Activated CD4-positive, alpha-beta T cell treated with anti-CD3 and anti-CD28 coated beads, Interleukin-2, amount 10 ng/mL, durations not matched to agents 24 days and 14 days (primary cell): ENCODE data around the gene LZTS2. TPM values are rescaled to one million over a fixed set of nuclear protein-coding genes. Genes with fewer than 3 reads are reported as not detected.

Experiments used
- DNase-seq: peaks from one replicate; pipeline ENCODE4 v3.0.0; 2022
- H3K27ac Mint-ChIP-seq: one replicate; pipeline ENCODE4 v1.8.0; 2022; ENCODE audit warnings: mild to moderate bottlenecking, mixed read lengths
- H3K27me3 Mint-ChIP-seq: one replicate; pipeline ENCODE4 v1.8.0; 2022; ENCODE audit warnings: mixed read lengths
- H3K36me3 Mint-ChIP-seq: one replicate; pipeline ENCODE4 v1.8.0; 2022; ENCODE audit warnings: low read depth, mild to moderate bottlenecking, mixed read lengths
- H3K4me1 Mint-ChIP-seq: one replicate; pipeline ENCODE4 v1.8.0; 2021; ENCODE audit warnings: mixed read lengths
- H3K4me3 Mint-ChIP-seq: one replicate; pipeline ENCODE4 v1.8.0; 2022; ENCODE audit warnings: mild to moderate bottlenecking, moderate library complexity, mixed read lengths
- H3K9me3 Mint-ChIP-seq: one replicate; pipeline ENCODE4 v1.8.0; 2021; ENCODE audit warnings: mixed read lengths
- intact Hi-C: fragments of 100-400 bp; cut with micrococcal nuclease; formaldehyde crosslinking; loops from one replicate; pipeline ENCODE4 v1.15.1; 2023
- total RNA-seq: library from RNA; stranded (reverse); gene quantifications from 2 replicates; pipeline ENCODE4 v1.2.3, GENCODE V29; 2022

The LZTS2 gene
- total RNA-seq, 1 donor from 2014 or later: 21.8 TPM

- Mint-ChIP-seq H3K27ac (no peak overlapping the region), H3K4me3 (no peak overlapping the region), H3K27me3 (no peaks in the 10 kb centered on the region), H3K9me3 (no peaks in the 10 kb centered on the region), H3K4me1 (peaks cover 19% of the 10 kb centered on the region), H3K36me3 (peaks cover 11% of the 10 kb centered on the region)
- no peak for DNase-seq
- intact Hi-C loops: no loop called here
These were observed 16.4 kb upstream of the LZTS2 start for GRCh38 chr10:100982916-100983830.

- Mint-ChIP-seq H3K36me3 (peaks cover 11% of the 10 kb centered on the region), H3K27ac (no peak overlapping the region)
- no peak for DNase-seq
These were observed 15.5 kb upstream of the LZTS2 start for GRCh38 chr10:100983868-100984671.

GRCh38 chr10:100984672-100985177 lies 14.9 kb upstream of the LZTS2 start:
- H3K9me3 Mint-ChIP-seq: no peaks in the 10 kb centered on the region
- peaks cover 21% of the 10 kb centered on the region for H3K4me1 Mint-ChIP-seq
- intact Hi-C loops: no loop called here
- H3K27ac Mint-ChIP-seq: no peak overlapping the region
- peaks cover 18% of the 10 kb centered on the region for H3K36me3 Mint-ChIP-seq
- no peak overlapping the region for H3K4me3 Mint-ChIP-seq
- H3K27me3 Mint-ChIP-seq: no peaks in the 10 kb centered on the region
- no peak for DNase-seq

More at GRCh38 chr10:100983868-100984671, 15.5 kb upstream of the LZTS2 start:
- Mint-ChIP-seq H3K27me3 (no peaks in the 10 kb centered on the region), H3K4me1 (peaks cover 19% of the 10 kb centered on the region), H3K9me3 (no peaks in the 10 kb centered on the region), H3K4me3 (no peak overlapping the region)
- intact Hi-C loops: no loop called here

- Mint-ChIP-seq H3K27ac (no peak overlapping the region), H3K4me1 (peaks cover 22% of the 10 kb centered on the region), H3K4me3 (peak overlapping the region; percentile 38), H3K9me3 (no peaks in the 10 kb centered on the region), H3K36me3 (peaks cover 21% of the 10 kb centered on the region), H3K27me3 (no peaks in the 10 kb centered on the region)
- intact Hi-C loops: no loop called here
- no peak for DNase-seq
These were observed 14.3 kb upstream of the LZTS2 start for GRCh38 chr10:100985336-100985735.

GRCh38 chr10:100986623-100986951 lies 13.0 kb upstream of the LZTS2 start:
- intact Hi-C loops: loop anchor here (2.0 kb wide), 1 partner anchor 74 kb away; the partner anchor contains the start of gene SLF2
- Mint-ChIP-seq H3K4me1 (peaks cover 27% of the 10 kb centered on the region), H3K27me3 (no peaks in the 10 kb centered on the region), H3K36me3 (peaks cover 33% of the 10 kb centered on the region), H3K4me3 (peak overlapping the region; percentile 95), H3K27ac (peak overlapping the region; percentile 85), H3K9me3 (no peaks in the 10 kb centered on the region)
- no peak for DNase-seq

DNA sequence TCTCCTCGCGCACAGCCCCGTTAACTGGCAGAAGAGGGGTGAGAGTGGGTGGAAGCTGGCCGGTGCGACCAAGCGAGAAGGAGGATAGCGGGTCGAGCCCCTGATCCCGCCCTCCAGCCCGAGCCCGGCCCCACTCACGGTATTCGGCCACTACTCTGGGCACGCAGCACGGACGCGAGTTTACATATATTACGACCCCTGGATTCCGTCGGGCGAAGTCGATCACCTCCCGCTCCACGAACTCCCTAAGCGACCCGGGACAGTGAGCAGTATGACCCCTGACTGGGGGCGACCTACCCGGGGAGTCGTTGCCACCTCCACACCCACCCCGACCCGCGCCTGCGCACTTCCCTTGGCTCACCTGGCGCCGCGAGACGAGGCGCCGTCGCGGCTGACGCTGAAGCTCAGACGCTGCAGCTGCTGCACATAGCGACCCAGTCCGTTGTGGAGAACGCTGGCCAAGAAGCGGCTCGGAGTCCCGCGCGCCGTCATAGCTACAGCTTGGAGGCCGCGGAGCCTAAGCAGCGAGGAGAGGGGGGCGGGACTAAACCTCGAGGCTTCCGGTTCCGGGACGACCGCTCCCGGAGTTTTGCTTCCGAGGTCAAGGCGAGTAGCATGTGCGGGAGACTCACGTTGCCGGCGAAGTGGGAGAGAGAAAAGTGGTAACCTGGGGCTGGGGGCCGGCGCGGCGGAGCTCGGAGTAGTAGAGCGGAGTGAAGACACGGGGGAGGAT lies 12.5 kb upstream of the LZTS2 start, which contains the start of the genes MRPL43 and TWNK:
TSS of gene MRPL43 (minus strand) at position 546 of the 733 bp plus-strand sequence. CDS start at position 492, 54 bp downstream.
TSS of gene TWNK (plus strand) at position 592 of the 733 bp plus-strand sequence. CDS start 668 bp downstream, outside the sequence.
- Mint-ChIP-seq H3K36me3 (peaks cover 33% of the 10 kb centered on the region), H3K9me3 (no peaks in the 10 kb centered on the region), H3K27me3 (no peaks in the 10 kb centered on the region), H3K27ac (peak within 1 kb of the TSS; percentile 85), H3K4me1 (peaks cover 27% of the 10 kb centered on the region), H3K4me3 (peak within 1 kb of the TSS; percentile 95)
- intact Hi-C loops: loop anchor here (1.0 to 2.0 kb wide), 2 partner anchors 10 to 74 kb away; partner anchors contain the start of gene SLF2
- DNase-seq: peak; percentile 96

- peaks cover 27% of the 10 kb centered on the region for H3K4me1 Mint-ChIP-seq
- H3K4me3 Mint-ChIP-seq: peak overlapping the region; percentile 95
- H3K27ac Mint-ChIP-seq: peak overlapping the region; percentile 85
- DNase-seq: no peak
- intact Hi-C loops: loop anchor here (1.0 to 2.0 kb wide), 2 partner anchors 10 to 75 kb away; partner anchors contain the start of gene SLF2
- H3K9me3 Mint-ChIP-seq: no peaks in the 10 kb centered on the region
- H3K36me3 Mint-ChIP-seq: peaks cover 36% of the 10 kb centered on the region
- H3K27me3 Mint-ChIP-seq: no peaks in the 10 kb centered on the region
These were observed 11.9 kb upstream of the LZTS2 start for GRCh38 chr10:100987685-100988049.

- H3K4me1 Mint-ChIP-seq: peaks cover 27% of the 10 kb centered on the region
- H3K4me3 Mint-ChIP-seq: peak overlapping the region; percentile 95
- no peaks in the 10 kb centered on the region for H3K27me3 Mint-ChIP-seq
- peaks cover 37% of the 10 kb centered on the region for H3K36me3 Mint-ChIP-seq
- H3K27ac Mint-ChIP-seq: peak overlapping the region; percentile 85
- DNase-seq: no peak
- intact Hi-C loops: no loop called here
- no peaks in the 10 kb centered on the region for H3K9me3 Mint-ChIP-seq
These were observed 11.4 kb upstream of the LZTS2 start for GRCh38 chr10:100988166-100988565.

DNA sequence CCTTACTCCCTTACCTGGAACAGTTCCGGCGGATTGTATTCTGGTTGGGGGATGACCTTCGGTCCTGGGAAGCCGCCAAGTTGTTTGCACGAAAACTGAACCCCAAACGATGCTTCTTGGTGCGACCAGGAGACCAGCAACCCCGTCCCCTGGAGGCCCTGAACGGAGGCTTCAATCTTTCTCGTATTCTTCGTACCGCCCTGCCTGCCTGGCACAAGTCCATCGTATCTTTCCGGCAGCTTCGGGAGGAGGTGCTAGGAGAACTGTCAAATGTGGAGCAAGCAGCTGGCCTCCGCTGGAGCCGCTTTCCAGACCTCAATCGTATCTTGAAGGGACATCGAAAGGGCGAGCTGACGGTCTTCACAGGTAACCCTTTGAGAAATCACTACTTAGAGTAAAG lies 10.5 kb upstream of the LZTS2 start:
- H3K27ac Mint-ChIP-seq: no peak overlapping the region

DNA sequence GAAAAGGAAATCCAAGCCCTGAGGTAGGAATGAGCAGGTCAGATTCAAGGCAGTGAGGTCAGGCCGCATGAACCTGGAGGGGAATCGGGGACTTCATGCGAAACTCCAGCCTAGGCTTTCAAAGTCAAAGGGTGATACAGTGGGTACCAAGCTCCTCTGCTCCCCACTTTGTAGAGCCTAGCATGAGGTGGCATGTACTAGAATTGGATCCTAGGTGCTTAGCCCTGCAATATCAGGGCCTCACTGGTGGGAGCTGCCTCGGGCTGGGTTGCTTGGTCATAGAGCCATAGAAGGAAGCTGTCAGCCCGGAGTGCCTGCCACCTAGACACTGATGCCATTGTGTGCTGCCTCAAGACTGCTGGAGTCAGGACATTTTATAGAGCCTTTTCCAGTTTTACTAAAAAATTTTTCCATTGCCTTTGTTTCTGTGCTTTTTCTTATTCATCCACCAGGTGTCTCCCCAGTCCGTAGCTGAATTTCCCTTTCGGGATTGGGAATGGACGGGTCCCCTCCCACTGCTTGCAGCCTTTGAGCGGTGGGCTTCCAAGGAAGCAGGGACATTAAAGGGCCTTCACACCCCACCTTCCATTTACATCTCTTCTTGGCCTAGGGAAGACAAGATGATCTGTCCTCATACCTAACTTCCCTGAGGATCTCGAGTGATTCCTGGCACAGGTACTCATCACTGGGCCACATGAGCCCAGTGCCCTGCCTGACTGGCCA lies 5.5 kb upstream of the LZTS2 start:
- intact Hi-C loops: no loop called here
- H3K27me3 Mint-ChIP-seq: no peaks in the 10 kb centered on the region
- H3K27ac Mint-ChIP-seq: no peak overlapping the region
- H3K36me3 Mint-ChIP-seq: peaks cover 43% of the 10 kb centered on the region
- no peak for DNase-seq
- H3K9me3 Mint-ChIP-seq: no peaks in the 10 kb centered on the region
- H3K4me1 Mint-ChIP-seq: peaks cover 27% of the 10 kb centered on the region
- no peak overlapping the region for H3K4me3 Mint-ChIP-seq

More for the DNA sequence above, 10.5 kb upstream of the LZTS2 start:
- intact Hi-C loops: no loop called here
- Mint-ChIP-seq H3K4me3 (peak overlapping the region; percentile 95), H3K27me3 (no peaks in the 10 kb centered on the region), H3K36me3 (peaks cover 45% of the 10 kb centered on the region), H3K9me3 (no peaks in the 10 kb centered on the region), H3K4me1 (peaks cover 27% of the 10 kb centered on the region)
- DNase-seq: no peak

DNA sequence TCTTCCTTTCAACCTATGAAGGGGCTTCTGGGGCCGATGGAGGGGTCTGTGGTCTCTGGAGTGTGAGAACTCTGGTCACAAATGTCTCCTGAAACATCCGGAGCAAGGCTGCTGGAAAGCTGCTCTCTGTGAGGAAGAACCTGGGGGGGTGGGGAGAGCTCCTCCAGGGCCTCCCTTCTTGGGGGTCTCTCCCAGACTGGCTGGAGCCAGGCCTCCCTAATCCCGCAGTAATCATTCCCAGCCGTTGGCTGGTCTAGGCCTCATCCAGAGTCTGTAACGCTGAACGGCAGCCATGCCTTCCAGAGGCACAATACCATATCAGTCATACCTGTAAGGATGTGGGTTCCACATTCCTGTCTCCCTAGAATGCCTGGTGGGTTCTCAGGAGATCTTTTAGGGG lies 4.4 kb upstream of the LZTS2 start:
- no peak for DNase-seq
- peaks cover 36% of the 10 kb centered on the region for H3K36me3 Mint-ChIP-seq
- H3K4me1 Mint-ChIP-seq: peaks cover 25% of the 10 kb centered on the region
- H3K27ac Mint-ChIP-seq: no peak overlapping the region
- H3K27me3 Mint-ChIP-seq: no peaks in the 10 kb centered on the region
- H3K9me3 Mint-ChIP-seq: no peaks in the 10 kb centered on the region
- H3K4me3 Mint-ChIP-seq: no peak overlapping the region
- intact Hi-C loops: no loop called here

- Mint-ChIP-seq H3K4me1 (peaks cover 22% of the 10 kb centered on the region), H3K36me3 (peaks cover 22% of the 10 kb centered on the region), H3K27ac (peak overlapping the region; percentile 89), H3K27me3 (no peaks in the 10 kb centered on the region), H3K4me3 (peak overlapping the region; percentile 83), H3K9me3 (no peaks in the 10 kb centered on the region)
- intact Hi-C loops: loop anchor here (1.0 kb wide), 3 partner anchors 10 to 35 kb away; partner anchors contain the start of genes MRPL43, SEMA4G and TWNK
- DNase-seq: peak; percentile 83
These were observed 2.8 kb upstream of the LZTS2 start for GRCh38 chr10:100996678-100997359.
